22Rv1 (cell line): ENCODE data around the gene ACOT9.
"Not testable (repeated sequence)": the region's sequence is repeated elsewhere in the genome, so short reads cannot be mapped to it uniquely, and the experiment has no call there.

ENCODE experiments used
- H3K27ac ChIP-seq: fragments of 450-650 bp; 2 replicates; pipeline ENCODE4 v1.5.1; 2017
- ZFX ChIP-seq: fragments of 450-650 bp; IDR thresholded peaks from 2 replicates; pipeline ENCODE4 v1.6.1; 2017; ENCODE audit warnings: antibody characterized with exemption, borderline replicate concordance
- TF ChIP-seq, protein P1 (sequence below): fragments of 450-650 bp; IDR thresholded peaks from 2 replicates; pipeline ENCODE4 v1.5.1; 2017; ENCODE audit warnings: mild to moderate bottlenecking

ACOT9 gene

DNA sequence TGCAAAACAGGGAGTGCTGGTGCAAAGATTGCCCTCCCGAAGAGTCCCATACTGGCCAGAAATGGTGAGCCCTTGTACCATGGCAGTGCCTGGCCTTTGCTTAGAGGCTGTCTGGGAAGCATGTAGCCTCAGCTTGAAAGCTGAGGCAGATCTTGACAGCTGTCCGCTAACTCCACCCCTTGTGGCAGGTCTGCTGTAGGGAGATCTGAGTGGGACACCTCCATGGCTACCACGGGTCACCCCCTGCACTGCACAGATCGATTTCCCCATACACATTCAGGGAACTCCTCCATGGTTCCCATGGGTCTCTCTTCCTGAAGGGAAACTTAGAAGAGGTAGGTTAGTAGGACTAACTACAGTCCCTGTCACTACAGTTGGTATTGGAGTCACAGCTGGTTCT lies 6.1 kb upstream of the ACOT9 start:
- TF ChIP-seq, protein P1, sequence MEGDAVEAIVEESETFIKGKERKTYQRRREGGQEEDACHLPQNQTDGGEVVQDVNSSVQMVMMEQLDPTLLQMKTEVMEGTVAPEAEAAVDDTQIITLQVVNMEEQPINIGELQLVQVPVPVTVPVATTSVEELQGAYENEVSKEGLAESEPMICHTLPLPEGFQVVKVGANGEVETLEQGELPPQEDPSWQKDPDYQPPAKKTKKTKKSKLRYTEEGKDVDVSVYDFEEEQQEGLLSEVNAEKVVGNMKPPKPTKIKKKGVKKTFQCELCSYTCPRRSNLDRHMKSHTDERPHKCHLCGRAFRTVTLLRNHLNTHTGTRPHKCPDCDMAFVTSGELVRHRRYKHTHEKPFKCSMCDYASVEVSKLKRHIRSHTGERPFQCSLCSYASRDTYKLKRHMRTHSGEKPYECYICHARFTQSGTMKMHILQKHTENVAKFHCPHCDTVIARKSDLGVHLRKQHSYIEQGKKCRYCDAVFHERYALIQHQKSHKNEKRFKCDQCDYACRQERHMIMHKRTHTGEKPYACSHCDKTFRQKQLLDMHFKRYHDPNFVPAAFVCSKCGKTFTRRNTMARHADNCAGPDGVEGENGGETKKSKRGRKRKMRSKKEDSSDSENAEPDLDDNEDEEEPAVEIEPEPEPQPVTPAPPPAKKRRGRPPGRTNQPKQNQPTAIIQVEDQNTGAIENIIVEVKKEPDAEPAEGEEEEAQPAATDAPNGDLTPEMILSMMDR: no peak
- no peak for TF ChIP-seq ZFX
- no peak overlapping the region for H3K27ac ChIP-seq

DNA sequence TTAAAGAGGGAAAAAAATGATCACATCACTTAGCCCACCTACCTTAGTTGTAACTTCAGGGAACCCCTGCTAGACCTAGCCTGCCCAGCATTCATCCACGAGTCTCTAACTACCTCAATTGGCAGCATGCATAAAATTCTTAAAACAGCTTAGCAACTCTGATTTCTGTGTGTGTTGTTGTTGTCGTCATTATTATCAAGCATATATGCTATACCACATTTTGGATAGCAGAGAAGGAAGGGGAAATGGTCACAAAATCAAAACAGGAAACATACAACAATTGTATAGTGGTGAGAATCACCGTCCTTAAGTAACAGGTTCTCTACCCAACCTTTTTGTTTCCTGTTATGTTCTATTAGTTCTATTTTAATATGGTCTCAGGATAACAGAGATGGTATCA lies 2.7 kb upstream of the ACOT9 start:
- H3K27ac ChIP-seq: no peak overlapping the region

DNA sequence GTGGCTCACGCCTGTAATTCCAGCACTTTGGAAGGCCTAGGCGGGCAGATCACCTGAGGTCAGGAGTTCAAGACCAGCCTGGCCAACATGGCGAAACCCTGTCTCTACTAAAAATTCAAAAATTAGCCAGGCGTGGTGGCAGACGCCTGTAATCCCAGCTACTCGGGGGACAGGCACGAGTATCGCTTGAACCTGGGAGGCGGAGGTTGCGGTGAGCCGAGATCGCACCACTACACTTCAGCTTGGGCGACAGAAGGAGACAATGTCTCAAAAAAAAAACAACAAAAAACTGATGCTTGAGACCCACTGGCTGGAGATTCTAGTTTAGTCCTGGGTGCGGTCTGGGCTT lies 521 bp upstream of the ACOT9 start:
- not testable (repeated sequence) for H3K27ac ChIP-seq

More for the DNA sequence above, 2.7 kb upstream of the ACOT9 start:
- TF ChIP-seq, protein P1: no peak
- no peak for TF ChIP-seq ZFX

DNA sequence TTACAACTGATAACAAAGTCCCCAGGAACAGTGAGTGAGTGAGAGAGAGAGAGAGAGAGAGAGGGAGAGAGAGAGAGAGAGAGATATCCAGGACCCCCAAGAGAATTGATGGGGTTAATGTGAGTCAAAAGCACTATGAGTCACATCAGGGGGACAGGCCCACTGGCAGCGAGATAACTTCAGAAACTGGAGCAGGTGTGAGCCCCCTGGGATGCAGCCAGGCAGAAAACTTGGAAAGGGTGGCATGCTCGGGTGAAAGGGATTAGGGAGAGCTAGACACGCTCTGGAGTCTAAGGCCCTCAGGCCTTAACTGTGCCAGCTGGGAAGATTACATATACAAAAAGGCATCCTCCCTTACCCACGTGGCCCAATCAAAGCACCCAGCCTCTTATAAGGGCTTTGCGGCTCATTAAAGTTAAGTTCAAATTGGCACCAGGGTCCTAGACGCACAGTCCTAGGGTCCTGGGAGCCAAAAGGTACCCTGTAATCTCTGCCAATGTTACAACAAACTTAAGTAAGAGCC lies 841 bp downstream of the ACOT9 start:
- no peak overlapping the region for H3K27ac ChIP-seq
- TF ChIP-seq, protein P1: no peak
- no peak for TF ChIP-seq ZFX

DNA sequence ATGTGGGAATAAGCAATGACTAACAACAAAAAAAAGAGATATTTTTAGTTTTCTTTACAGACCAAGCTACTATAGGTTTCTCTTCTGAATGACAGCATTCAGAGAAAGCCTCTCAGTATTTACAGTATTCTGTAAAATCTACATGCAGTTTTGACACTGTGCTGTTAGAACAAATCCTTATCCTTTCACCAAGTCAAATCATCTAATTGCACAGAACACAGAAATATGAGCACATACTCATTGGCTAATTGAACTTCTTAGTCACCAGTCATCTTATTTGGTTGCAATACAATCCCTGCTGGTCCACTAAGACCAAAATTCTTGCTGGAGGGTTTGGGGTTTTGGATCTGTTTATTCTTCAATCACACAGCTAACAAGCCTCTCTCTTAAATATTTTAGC lies 5.7 kb downstream of the ACOT9 start:
- no peak overlapping the region for H3K27ac ChIP-seq
- TF ChIP-seq ZFX: no peak
- TF ChIP-seq, protein P1: no peak

DNA sequence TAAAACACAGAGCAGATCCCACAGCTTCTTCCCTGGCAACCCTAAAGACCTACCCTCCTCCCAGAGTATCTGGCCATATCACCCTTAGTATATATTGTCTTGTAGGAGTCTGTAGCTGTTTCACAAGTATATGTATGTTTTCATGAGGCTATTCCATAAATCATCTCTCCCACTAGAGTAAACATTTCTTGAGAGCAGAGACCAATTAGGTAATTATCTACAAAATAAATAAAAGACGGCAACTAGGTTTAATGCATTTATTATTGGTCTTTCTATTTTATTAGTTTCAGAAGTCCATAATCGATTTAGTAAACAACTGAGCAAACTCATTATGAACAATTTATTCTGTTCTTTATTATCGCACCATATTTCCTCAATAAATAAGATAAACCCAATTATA lies 7.0 kb downstream of the ACOT9 start:
- no peak for TF ChIP-seq ZFX
- TF ChIP-seq, protein P1: no peak

DNA sequence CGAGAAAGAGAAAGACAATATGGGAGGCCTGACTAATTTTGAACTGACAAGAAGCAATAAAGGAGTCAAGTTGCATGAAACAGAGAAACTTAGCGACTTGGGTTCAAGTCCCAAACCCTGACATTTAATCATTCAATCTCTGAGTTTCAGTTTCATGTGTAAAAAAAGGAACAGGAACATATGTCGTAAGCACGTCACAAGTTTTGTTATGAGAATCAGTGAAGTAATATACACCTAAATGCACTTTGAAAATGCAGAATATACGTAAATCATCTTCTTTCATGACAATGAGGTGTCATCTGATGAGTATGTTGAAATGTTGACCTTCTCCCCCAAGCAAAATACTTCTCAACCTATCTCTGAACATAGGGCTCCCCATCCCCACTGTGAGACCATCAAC lies 10.4 kb downstream of the ACOT9 start:
- no peak for TF ChIP-seq ZFX
- TF ChIP-seq, protein P1: no peak
- H3K27ac ChIP-seq: no peak overlapping the region

More for the DNA sequence above, 7.0 kb downstream of the ACOT9 start:
- no peak overlapping the region for H3K27ac ChIP-seq

DNA sequence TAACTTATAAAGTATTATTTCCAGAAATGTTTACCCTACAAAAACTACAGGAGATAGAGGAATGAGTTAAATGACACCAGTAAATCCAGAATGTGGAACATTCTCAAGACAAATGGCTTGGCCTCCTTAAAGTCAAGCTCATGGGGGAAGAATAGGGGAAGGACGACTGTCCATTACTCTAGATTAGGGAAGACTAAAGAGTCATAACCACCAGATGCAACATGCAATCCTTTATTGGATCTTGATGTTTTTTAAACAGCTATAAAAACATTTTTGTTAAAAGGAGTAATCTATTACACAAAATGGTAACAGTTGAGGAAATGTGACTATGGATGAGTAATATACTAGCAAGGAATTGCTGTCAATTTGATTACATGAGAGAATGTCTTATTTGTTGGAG lies 11.1 kb downstream of the ACOT9 start:
- H3K27ac ChIP-seq: no peak overlapping the region

More for the DNA sequence above, 11.1 kb downstream of the ACOT9 start:
- TF ChIP-seq ZFX: no peak
- TF ChIP-seq, protein P1: no peak
